Measurements from ENCODE around the gene MAD1L1.

The MAD1L1 gene

GRCh38 chr7:2230882-2231281 lies 1.9 kb downstream of the MAD1L1 start:
- Histone ChIP-seq H3K27ac (ENCODE audit: low read depth, low read length) (no peak overlapping the region), H3K4me1 (ENCODE audit: control insufficient read depth in 5 of 5, insufficient read depth in 5 of 5, low read length in 5 of 5) (peaks cover 0 to 33% (median 28%) of the 10 kb centered on the region in 5 donors), H3K36me3 (ENCODE audit: control insufficient read depth in 5 of 5, insufficient read depth in 5 of 5, low read length in 5 of 5) (peaks cover 3 to 55% (median 39%) of the 10 kb centered on the region in 5 donors), H3K9me3 (ENCODE audit: control insufficient read depth in 5 of 5, low read length in 5 of 5) (no peaks in the 10 kb centered on the region), H3K4me3 (ENCODE audit: low read depth in 1 of 5, low read length in 5 of 5) (no peak overlapping the region), H3K27me3 (ENCODE audit: control insufficient read depth in 5 of 5, insufficient read depth in 4 of 5, low read length in 5 of 5) (no peaks in the 10 kb centered on the region), H3K9ac (ENCODE audit: low read length in 5 of 5) (peak overlapping the region in 3 of 5 donors; percentile 11 to 37 (median 32))

GRCh38 chr7:2230226-2230625 lies 2.5 kb downstream of the MAD1L1 start:
- no peak overlapping the region for H3K4me3 ChIP-seq (ENCODE audit: low read depth in 1 of 5, low read length in 5 of 5)
- no peak overlapping the region for H3K27ac ChIP-seq (ENCODE audit: low read depth, low read length)
- H3K27me3 ChIP-seq (ENCODE audit: control insufficient read depth in 5 of 5, insufficient read depth in 4 of 5, low read length in 5 of 5) = no peaks in the 10 kb centered on the region
- no peaks in the 10 kb centered on the region for H3K9me3 ChIP-seq (ENCODE audit: control insufficient read depth in 5 of 5, low read length in 5 of 5)
- H3K36me3 ChIP-seq (ENCODE audit: control insufficient read depth in 5 of 5, insufficient read depth in 5 of 5, low read length in 5 of 5) = peaks cover 3 to 60% (median 43%) of the 10 kb centered on the region in 5 donors
- H3K4me1 ChIP-seq (ENCODE audit: control insufficient read depth in 5 of 5, insufficient read depth in 5 of 5, low read length in 5 of 5) = peaks cover 0 to 34% (median 28%) of the 10 kb centered on the region in 5 donors
- peak overlapping the region in 2 of 5 donors; percentile 32 to 37 for H3K9ac ChIP-seq (ENCODE audit: low read length in 5 of 5)

GRCh38 chr7:2229467-2229866 lies 3.3 kb downstream of the MAD1L1 start:
- Histone ChIP-seq H3K27ac (ENCODE audit: low read depth, low read length) (no peak overlapping the region), H3K4me3 (ENCODE audit: low read depth in 1 of 5, low read length in 5 of 5) (no peak overlapping the region), H3K36me3 (ENCODE audit: control insufficient read depth in 5 of 5, insufficient read depth in 5 of 5, low read length in 5 of 5) (peaks cover 0 to 60% (median 43%) of the 10 kb centered on the region in 5 donors), H3K27me3 (ENCODE audit: control insufficient read depth in 5 of 5, insufficient read depth in 4 of 5, low read length in 5 of 5) (no peaks in the 10 kb centered on the region), H3K9me3 (ENCODE audit: control insufficient read depth in 5 of 5, low read length in 5 of 5) (no peaks in the 10 kb centered on the region), H3K4me1 (ENCODE audit: control insufficient read depth in 5 of 5, insufficient read depth in 5 of 5, low read length in 5 of 5) (peaks cover 0 to 42% (median 34%) of the 10 kb centered on the region in 5 donors), H3K9ac (ENCODE audit: low read length in 5 of 5) (no peak overlapping the region)

- peaks cover 0 to 63% (median 43%) of the 10 kb centered on the region in 5 donors for H3K36me3 ChIP-seq (ENCODE audit: control insufficient read depth in 5 of 5, insufficient read depth in 5 of 5, low read length in 5 of 5)
- peaks cover 0 to 47% (median 39%) of the 10 kb centered on the region in 5 donors for H3K4me1 ChIP-seq (ENCODE audit: control insufficient read depth in 5 of 5, insufficient read depth in 5 of 5, low read length in 5 of 5)
- no peaks in the 10 kb centered on the region for H3K27me3 ChIP-seq (ENCODE audit: control insufficient read depth in 5 of 5, insufficient read depth in 4 of 5, low read length in 5 of 5)
- H3K27ac ChIP-seq (ENCODE audit: low read depth, low read length) = no peak overlapping the region
- no peak overlapping the region for H3K4me3 ChIP-seq (ENCODE audit: low read depth in 1 of 5, low read length in 5 of 5)
- no peaks in the 10 kb centered on the region for H3K9me3 ChIP-seq (ENCODE audit: control insufficient read depth in 5 of 5, low read length in 5 of 5)
- H3K9ac ChIP-seq (ENCODE audit: low read length in 5 of 5) = no peak overlapping the region
Observed at GRCh38 chr7:2228921-2229320, 3.8 kb downstream of the MAD1L1 start.

GRCh38 chr7:2227699-2228098 lies 5.0 kb downstream of the MAD1L1 start:
- no peaks in the 10 kb centered on the region for H3K9me3 ChIP-seq (ENCODE audit: control insufficient read depth in 5 of 5, low read length in 5 of 5)
- peaks cover 0 to 75% (median 49%) of the 10 kb centered on the region in 5 donors for H3K36me3 ChIP-seq (ENCODE audit: control insufficient read depth in 5 of 5, insufficient read depth in 5 of 5, low read length in 5 of 5)
- H3K9ac ChIP-seq (ENCODE audit: low read length in 5 of 5) = no peak overlapping the region
- no peak overlapping the region for H3K4me3 ChIP-seq (ENCODE audit: low read depth in 1 of 5, low read length in 5 of 5)
- H3K27me3 ChIP-seq (ENCODE audit: control insufficient read depth in 5 of 5, insufficient read depth in 4 of 5, low read length in 5 of 5) = no peaks in the 10 kb centered on the region
- peaks cover 0 to 38% (median 34%) of the 10 kb centered on the region in 5 donors for H3K4me1 ChIP-seq (ENCODE audit: control insufficient read depth in 5 of 5, insufficient read depth in 5 of 5, low read length in 5 of 5)
- H3K27ac ChIP-seq (ENCODE audit: low read depth, low read length) = no peak overlapping the region

- peaks cover 0 to 22% (median 19%) of the 10 kb centered on the region in 5 donors for H3K4me1 ChIP-seq (ENCODE audit: control insufficient read depth in 5 of 5, insufficient read depth in 5 of 5, low read length in 5 of 5)
- no peaks in the 10 kb centered on the region for H3K9me3 ChIP-seq (ENCODE audit: control insufficient read depth in 5 of 5, low read length in 5 of 5)
- H3K27ac ChIP-seq (ENCODE audit: low read depth, low read length) = no peak overlapping the region
- peaks cover 0 to 92% (median 66%) of the 10 kb centered on the region in 5 donors for H3K36me3 ChIP-seq (ENCODE audit: control insufficient read depth in 5 of 5, insufficient read depth in 5 of 5, low read length in 5 of 5)
- no peak overlapping the region for H3K9ac ChIP-seq (ENCODE audit: low read length in 5 of 5)
- no peaks in the 10 kb centered on the region for H3K27me3 ChIP-seq (ENCODE audit: control insufficient read depth in 5 of 5, insufficient read depth in 4 of 5, low read length in 5 of 5)
- no peak overlapping the region for H3K4me3 ChIP-seq (ENCODE audit: low read depth in 1 of 5, low read length in 5 of 5)
Observed at GRCh38 chr7:2225830-2226229, 6.9 kb downstream of the MAD1L1 start.

- H3K36me3 ChIP-seq (ENCODE audit: control insufficient read depth in 5 of 5, insufficient read depth in 5 of 5, low read length in 5 of 5) = peaks cover 0 to 96% (median 71%) of the 10 kb centered on the region in 5 donors
- no peak overlapping the region for H3K27ac ChIP-seq (ENCODE audit: low read depth, low read length)
- H3K9me3 ChIP-seq (ENCODE audit: control insufficient read depth in 5 of 5, low read length in 5 of 5) = no peaks in the 10 kb centered on the region
- H3K4me3 ChIP-seq (ENCODE audit: low read depth in 1 of 5, low read length in 5 of 5) = no peak overlapping the region
- peaks cover 0 to 17% (median 17%) of the 10 kb centered on the region in 5 donors for H3K4me1 ChIP-seq (ENCODE audit: control insufficient read depth in 5 of 5, insufficient read depth in 5 of 5, low read length in 5 of 5)
- H3K27me3 ChIP-seq (ENCODE audit: control insufficient read depth in 5 of 5, insufficient read depth in 4 of 5, low read length in 5 of 5) = no peaks in the 10 kb centered on the region
- H3K9ac ChIP-seq (ENCODE audit: low read length in 5 of 5) = peak overlapping the region in 1 of 5 donors; percentile 5
Observed at GRCh38 chr7:2225336-2225735, 7.4 kb downstream of the MAD1L1 start.

GRCh38 chr7:2224934-2225333 lies 7.8 kb downstream of the MAD1L1 start:
- Histone ChIP-seq H3K9ac (ENCODE audit: low read length in 5 of 5) (peak overlapping the region in 1 of 5 donors; percentile 5), H3K9me3 (ENCODE audit: control insufficient read depth in 5 of 5, low read length in 5 of 5) (no peaks in the 10 kb centered on the region), H3K27me3 (ENCODE audit: control insufficient read depth in 5 of 5, insufficient read depth in 4 of 5, low read length in 5 of 5) (no peaks in the 10 kb centered on the region), H3K4me1 (ENCODE audit: control insufficient read depth in 5 of 5, insufficient read depth in 5 of 5, low read length in 5 of 5) (peaks cover 0 to 17% (median 13%) of the 10 kb centered on the region in 5 donors), H3K36me3 (ENCODE audit: control insufficient read depth in 5 of 5, insufficient read depth in 5 of 5, low read length in 5 of 5) (peaks cover 0 to 96% (median 74%) of the 10 kb centered on the region in 5 donors), H3K27ac (ENCODE audit: low read depth, low read length) (no peak overlapping the region), H3K4me3 (ENCODE audit: low read depth in 1 of 5, low read length in 5 of 5) (peak overlapping the region in 2 of 5 donors; percentile 5 to 33)

GRCh38 chr7:2224491-2224928 lies 8.2 kb downstream of the MAD1L1 start:
- Histone ChIP-seq H3K9ac (ENCODE audit: low read length in 5 of 5) (peak overlapping the region in 1 of 5 donors; percentile 5), H3K4me1 (ENCODE audit: control insufficient read depth in 5 of 5, insufficient read depth in 5 of 5, low read length in 5 of 5) (peaks cover 0 to 17% (median 12%) of the 10 kb centered on the region in 5 donors), H3K4me3 (ENCODE audit: low read depth in 1 of 5, low read length in 5 of 5) (peak overlapping the region in 2 of 5 donors; percentile 5 to 33), H3K36me3 (ENCODE audit: control insufficient read depth in 5 of 5, insufficient read depth in 5 of 5, low read length in 5 of 5) (peaks cover 0 to 94% (median 76%) of the 10 kb centered on the region in 5 donors), H3K27ac (ENCODE audit: low read depth, low read length) (no peak overlapping the region), H3K27me3 (ENCODE audit: control insufficient read depth in 5 of 5, insufficient read depth in 4 of 5, low read length in 5 of 5) (no peaks in the 10 kb centered on the region), H3K9me3 (ENCODE audit: control insufficient read depth in 5 of 5, low read length in 5 of 5) (no peaks in the 10 kb centered on the region)

GRCh38 chr7:2223321-2223720 lies 9.4 kb downstream of the MAD1L1 start:
- H3K4me1 ChIP-seq (ENCODE audit: control insufficient read depth in 5 of 5, insufficient read depth in 5 of 5, low read length in 5 of 5) = peaks cover 0 to 17% (median 12%) of the 10 kb centered on the region in 5 donors
- H3K9me3 ChIP-seq (ENCODE audit: control insufficient read depth in 5 of 5, low read length in 5 of 5) = no peaks in the 10 kb centered on the region
- no peak overlapping the region for H3K9ac ChIP-seq (ENCODE audit: low read length in 5 of 5)
- no peaks in the 10 kb centered on the region for H3K27me3 ChIP-seq (ENCODE audit: control insufficient read depth in 5 of 5, insufficient read depth in 4 of 5, low read length in 5 of 5)
- no peak overlapping the region for H3K4me3 ChIP-seq (ENCODE audit: low read depth in 1 of 5, low read length in 5 of 5)
- no peak overlapping the region for H3K27ac ChIP-seq (ENCODE audit: low read depth, low read length)
- H3K36me3 ChIP-seq (ENCODE audit: control insufficient read depth in 5 of 5, insufficient read depth in 5 of 5, low read length in 5 of 5) = peaks cover 0 to 94% (median 76%) of the 10 kb centered on the region in 5 donors

Measured in subcutaneous abdominal adipose tissue (tissue), 5 donors.